NT2/D1 (cell line): ENCODE results near the gene WFIKKN1.

Source experiments
- DNase-seq: peaks from one replicate; pipeline ENCODE4 v3.0.0-alpha.2; 2011; ENCODE audit warnings: low read depth, low spot score
- H3K27me3 ChIP-seq: 2 replicates; pipeline ENCODE4 v1.6.0; 2011; ENCODE audit warnings: mild to moderate bottlenecking; ENCODE audit not compliant: insufficient read length, insufficient read depth
- H3K36me3 ChIP-seq: 2 replicates; pipeline ENCODE4 v1.6.1; 2011; ENCODE audit warnings: mild to moderate bottlenecking, low read length, mixed read lengths; ENCODE audit not compliant: insufficient read depth, insufficient read length
- H3K4me1 ChIP-seq: 2 replicates; pipeline ENCODE4 v1.5.1; 2011; ENCODE audit not compliant: insufficient read depth, insufficient read length
- H3K4me3 ChIP-seq: 2 replicates; pipeline ENCODE4 v1.5.1; 2011; ENCODE audit warnings: low read depth; ENCODE audit not compliant: insufficient read length
- H3K9ac ChIP-seq: 2 replicates; pipeline ENCODE4 v1.6.0; 2011; ENCODE audit warnings: low read depth; ENCODE audit not compliant: insufficient read length
- H3K9me3 ChIP-seq: 2 replicates; pipeline ENCODE4 v1.5.1; 2011; ENCODE audit warnings: mild to moderate bottlenecking, low read length; ENCODE audit not compliant: insufficient read depth
- SUZ12 ChIP-seq: IDR thresholded peaks from 2 replicates; pipeline ENCODE4 v1.6.1; 2011; ENCODE audit not compliant: insufficient read length, insufficient read depth; ENCODE audit errors: extremely low read depth
- YY1 ChIP-seq: IDR thresholded peaks from 2 replicates; pipeline ENCODE4 v1.6.1; 2011; ENCODE audit not compliant: insufficient read length, insufficient read depth
- ZNF274 ChIP-seq: IDR thresholded peaks from 2 replicates; pipeline ENCODE4 v1.6.1; 2011; ENCODE audit warnings: mild to moderate bottlenecking, low read depth, low read length

The WFIKKN1 gene, protein sequence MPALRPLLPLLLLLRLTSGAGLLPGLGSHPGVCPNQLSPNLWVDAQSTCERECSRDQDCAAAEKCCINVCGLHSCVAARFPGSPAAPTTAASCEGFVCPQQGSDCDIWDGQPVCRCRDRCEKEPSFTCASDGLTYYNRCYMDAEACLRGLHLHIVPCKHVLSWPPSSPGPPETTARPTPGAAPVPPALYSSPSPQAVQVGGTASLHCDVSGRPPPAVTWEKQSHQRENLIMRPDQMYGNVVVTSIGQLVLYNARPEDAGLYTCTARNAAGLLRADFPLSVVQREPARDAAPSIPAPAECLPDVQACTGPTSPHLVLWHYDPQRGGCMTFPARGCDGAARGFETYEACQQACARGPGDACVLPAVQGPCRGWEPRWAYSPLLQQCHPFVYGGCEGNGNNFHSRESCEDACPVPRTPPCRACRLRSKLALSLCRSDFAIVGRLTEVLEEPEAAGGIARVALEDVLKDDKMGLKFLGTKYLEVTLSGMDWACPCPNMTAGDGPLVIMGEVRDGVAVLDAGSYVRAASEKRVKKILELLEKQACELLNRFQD

DNA sequence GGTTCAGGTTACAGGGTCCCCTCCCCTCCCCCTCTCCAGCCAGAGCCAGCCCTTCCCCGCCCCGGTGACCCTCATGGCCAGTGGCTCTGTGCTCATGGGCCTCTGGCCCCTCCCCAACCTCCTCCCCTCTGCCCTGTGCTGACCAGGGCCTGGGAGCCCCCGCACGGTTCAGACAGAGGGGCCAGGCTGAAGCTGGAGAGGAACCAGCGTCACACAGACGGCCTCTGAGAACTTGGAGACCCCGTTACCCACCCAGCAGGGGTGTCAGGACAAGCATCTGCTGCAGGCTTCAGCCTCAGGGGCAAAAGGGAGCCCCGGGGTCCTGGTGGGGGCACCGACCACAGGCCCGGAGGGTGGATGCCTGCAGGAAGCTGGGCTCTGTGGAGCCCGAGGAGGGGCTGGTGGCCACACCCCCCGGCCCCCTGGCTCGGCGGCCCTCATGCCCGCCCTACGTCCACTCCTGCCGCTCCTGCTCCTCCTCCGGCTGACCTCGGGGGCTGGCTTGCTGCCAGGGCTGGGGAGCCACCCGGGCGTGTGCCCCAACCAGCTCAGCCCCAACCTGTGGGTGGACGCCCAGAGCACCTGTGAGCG lies at the start of gene WFIKKN1:
Gene WFIKKN1 (plus strand): TSS at position 171 of the 591 bp plus-strand sequence. CDS start 269 bp downstream, at position 440.
- DNase-seq: no peak
- TF ChIP-seq SUZ12 (no peak), ZNF274 (no peak), YY1 (no peak)
- H3K27me3 ChIP-seq: no peaks in the 10 kb centered on the region
- peak within 1 kb of the TSS; percentile 46 for H3K4me3 ChIP-seq
- peaks cover 54% of the 10 kb centered on the region for H3K4me1 ChIP-seq
- peak within 1 kb of the TSS; percentile 87 for H3K9ac ChIP-seq
- H3K9me3 ChIP-seq: no peaks in the 10 kb centered on the region
- peaks cover 49% of the 10 kb centered on the region for H3K36me3 ChIP-seq

DNA sequence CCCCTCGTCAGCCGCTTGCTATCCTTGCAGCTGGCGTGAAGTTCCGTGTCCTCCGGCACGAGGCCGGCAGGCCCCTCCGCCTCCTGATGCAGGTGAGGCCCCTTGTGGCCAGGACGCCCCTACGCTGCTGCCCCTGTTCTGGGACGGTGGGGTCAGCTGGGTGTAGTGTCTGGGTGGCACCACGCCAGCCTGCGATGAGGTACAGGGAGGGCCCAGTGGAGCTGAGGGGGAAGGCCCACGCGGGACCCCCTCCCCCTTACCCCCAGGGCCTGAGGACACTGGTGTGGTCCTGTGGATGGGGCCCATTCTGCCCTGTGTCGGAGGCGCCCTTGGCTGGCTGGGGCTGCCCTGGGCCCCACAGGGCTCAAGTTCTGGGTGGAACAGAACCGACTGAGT lies 48.6 kb upstream of the WFIKKN1 start:
- peaks cover 26% of the 10 kb centered on the region for H3K36me3 ChIP-seq
- no peak for DNase-seq
- TF ChIP-seq ZNF274 (no peak), SUZ12 (no peak), YY1 (no peak)
- peaks cover 21% of the 10 kb centered on the region for H3K4me1 ChIP-seq
- H3K9me3 ChIP-seq: no peaks in the 10 kb centered on the region
- H3K27me3 ChIP-seq: peaks cover 20% of the 10 kb centered on the region
- H3K9ac ChIP-seq: no peak overlapping the region
- H3K4me3 ChIP-seq: no peak overlapping the region

DNA sequence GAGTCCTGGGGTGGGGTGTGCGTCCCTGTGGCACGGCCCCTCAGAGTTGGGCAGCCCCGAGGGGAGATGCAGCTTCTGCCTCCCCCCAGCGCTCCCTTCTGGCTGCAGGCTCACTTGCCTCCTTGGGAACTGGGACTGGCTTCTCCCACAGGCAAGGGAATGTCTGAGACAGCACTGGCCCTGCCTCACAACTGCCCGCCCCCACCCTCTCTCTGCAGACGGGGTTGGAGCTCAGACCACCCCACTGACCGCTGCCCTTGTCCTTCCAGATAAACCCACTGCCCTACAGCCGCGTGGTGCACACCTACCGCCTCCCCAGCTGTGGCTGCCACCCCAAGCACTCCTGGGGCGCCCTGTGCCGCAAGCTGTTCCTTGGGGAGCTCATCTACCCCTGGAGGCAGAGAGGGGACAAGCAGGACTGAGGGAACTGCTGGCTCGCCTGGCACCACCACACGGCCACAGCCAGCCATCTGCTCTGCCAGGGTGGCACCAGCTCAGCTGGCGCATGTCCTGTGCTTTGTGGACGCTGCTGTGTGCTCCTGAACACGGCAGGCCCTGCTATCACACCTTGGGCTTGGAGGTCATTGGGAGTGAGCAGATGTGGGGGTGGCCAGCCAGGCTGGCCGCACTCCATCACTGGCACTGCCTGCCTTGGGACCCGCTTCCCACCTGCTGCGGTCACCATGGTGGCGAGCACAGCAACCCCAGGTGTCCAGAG lies 48.0 kb upstream of the WFIKKN1 start:
- H3K9ac ChIP-seq: peak overlapping the region; percentile 32
- peaks cover 27% of the 10 kb centered on the region for H3K36me3 ChIP-seq
- peaks cover 24% of the 10 kb centered on the region for H3K4me1 ChIP-seq
- H3K27me3 ChIP-seq: peaks cover 20% of the 10 kb centered on the region
- H3K9me3 ChIP-seq: no peaks in the 10 kb centered on the region
- no peak overlapping the region for H3K4me3 ChIP-seq
- no peak for TF ChIP-seq SUZ12
- DNase-seq: no peak

DNA sequence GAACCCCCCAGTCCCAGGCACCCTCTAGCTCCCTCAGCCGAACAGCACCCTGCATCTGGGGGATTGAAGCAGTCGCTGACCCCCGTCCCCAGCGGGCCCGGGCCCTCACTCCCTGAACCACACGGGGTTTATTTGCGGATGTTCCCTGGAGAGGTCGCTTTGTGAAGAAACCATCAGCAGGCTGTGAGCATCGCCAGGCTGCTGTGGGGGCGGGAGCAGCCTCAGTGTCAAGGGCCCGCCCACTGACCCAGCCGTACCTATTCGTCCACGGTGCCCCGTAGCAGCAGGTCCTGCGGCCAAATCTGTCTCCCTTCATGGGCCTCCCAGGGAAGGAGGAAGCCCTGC lies 47.3 kb upstream of the WFIKKN1 start:
- peaks cover 25% of the 10 kb centered on the region for H3K4me1 ChIP-seq
- H3K36me3 ChIP-seq: peaks cover 27% of the 10 kb centered on the region
- TF ChIP-seq YY1 (no peak), SUZ12 (no peak), ZNF274 (no peak)
- no peak for DNase-seq
- no peaks in the 10 kb centered on the region for H3K9me3 ChIP-seq
- no peak overlapping the region for H3K9ac ChIP-seq
- peaks cover 20% of the 10 kb centered on the region for H3K27me3 ChIP-seq
- no peak overlapping the region for H3K4me3 ChIP-seq

DNA sequence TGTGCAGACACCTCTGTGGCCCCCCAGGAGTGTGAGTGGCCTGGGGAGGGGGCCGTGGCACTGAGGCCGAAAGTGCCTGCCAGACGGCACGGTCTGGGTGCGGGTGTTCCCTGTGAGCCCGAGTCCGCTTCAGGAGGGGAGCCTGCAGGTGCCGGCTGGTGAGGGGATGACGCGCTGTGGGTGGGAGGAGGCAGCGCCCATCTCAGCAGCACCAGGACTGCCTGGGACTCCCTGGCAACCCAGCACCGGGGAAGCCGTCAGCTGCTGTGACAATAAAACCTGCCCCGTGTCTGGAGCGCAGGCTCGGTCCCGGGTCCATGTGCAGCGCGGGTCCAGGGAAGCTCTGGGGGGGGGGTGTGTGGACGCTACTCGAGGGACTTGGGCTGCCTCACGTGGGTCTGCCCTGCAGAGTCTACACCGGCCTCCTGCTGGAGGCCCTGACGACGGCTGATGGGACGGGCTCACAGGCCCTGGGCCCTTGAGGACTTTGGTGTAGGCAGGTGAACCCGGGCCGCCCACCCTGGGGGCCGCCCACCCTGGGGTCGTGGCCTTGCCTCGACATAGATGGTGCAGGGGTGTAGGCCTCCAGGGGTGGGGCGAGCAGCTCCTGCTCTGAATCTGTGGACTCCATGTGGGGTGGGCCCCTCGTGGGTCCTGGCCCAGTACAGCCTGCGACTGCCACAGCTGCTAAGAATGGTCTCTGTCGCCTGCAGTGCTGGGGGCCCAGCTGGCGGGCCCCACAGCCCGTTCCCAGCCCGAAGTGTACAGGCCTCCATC lies 46.8 kb upstream of the WFIKKN1 start:
- Histone ChIP-seq H3K9me3 (no peaks in the 10 kb centered on the region), H3K4me3 (no peak overlapping the region), H3K27me3 (peaks cover 20% of the 10 kb centered on the region), H3K4me1 (peaks cover 20% of the 10 kb centered on the region), H3K36me3 (peaks cover 24% of the 10 kb centered on the region), H3K9ac (no peak overlapping the region)
- TF ChIP-seq ZNF274: no peak
- TF ChIP-seq SUZ12: no peak
- no peak for TF ChIP-seq YY1
- DNase-seq: no peak

DNA sequence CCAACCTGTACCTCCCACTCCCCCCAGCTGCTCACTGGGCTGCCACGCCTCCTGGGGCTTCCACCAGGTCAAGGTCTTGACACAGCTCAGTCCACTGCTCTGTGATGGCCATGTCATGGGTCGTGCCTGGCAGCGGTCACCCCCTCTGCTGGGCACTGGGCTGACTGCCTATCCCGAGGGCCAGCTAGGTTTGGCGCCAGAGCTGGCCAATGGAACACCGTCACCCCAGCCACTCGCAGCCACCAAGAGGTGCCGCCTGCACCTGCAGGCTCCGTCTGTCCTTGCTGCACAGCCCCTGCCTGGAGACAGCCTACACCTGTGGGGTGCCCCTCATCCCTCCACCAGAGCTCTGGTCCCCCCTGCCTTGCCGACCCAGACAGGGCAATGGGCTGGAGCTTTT lies 45.4 kb upstream of the WFIKKN1 start:
- TF ChIP-seq ZNF274 (no peak), SUZ12 (no peak), YY1 (no peak)
- Histone ChIP-seq H3K9me3 (no peaks in the 10 kb centered on the region), H3K27me3 (peaks cover 22% of the 10 kb centered on the region), H3K4me3 (no peak overlapping the region), H3K4me1 (peaks cover 20% of the 10 kb centered on the region), H3K36me3 (peaks cover 20% of the 10 kb centered on the region), H3K9ac (peak overlapping the region; percentile 16)
- no peak for DNase-seq
